Inferior parietal cortex (tissue), 1 donor: ENCODE data around the gene NPR3.

Experiments used
- DNase-seq: peaks from one replicate; pipeline ENCODE4 v3.0.0-alpha.2; 2016; ENCODE audit errors: extremely low spot score

Gene NPR3

DNA sequence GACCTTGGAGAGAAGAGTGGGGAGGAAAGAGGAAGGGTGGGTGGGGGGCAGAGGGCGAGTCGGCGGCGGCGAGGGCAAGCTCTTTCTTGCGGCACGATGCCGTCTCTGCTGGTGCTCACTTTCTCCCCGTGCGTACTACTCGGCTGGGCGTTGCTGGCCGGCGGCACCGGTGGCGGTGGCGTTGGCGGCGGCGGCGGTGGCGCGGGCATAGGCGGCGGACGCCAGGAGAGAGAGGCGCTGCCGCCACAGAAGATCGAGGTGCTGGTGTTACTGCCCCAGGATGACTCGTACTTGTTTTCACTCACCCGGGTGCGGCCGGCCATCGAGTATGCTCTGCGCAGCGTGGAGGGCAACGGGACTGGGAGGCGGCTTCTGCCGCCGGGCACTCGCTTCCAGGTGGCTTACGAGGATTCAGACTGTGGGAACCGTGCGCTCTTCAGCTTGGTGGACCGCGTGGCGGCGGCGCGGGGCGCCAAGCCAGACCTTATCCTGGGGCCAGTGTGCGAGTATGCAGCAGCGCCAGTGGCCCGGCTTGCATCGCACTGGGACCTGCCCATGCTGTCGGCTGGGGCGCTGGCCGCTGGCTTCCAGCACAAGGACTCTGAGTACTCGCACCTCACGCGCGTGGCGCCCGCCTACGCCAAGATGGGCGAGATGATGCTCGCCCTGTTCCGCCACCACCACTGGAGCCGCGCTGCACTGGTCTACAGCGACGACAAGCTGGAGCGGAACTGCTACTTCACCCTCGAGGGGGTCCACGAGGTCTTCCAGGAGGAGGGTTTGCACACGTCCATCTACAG is 760 bp downstream of the NPR3 start:
- no peak for DNase-seq

DNA sequence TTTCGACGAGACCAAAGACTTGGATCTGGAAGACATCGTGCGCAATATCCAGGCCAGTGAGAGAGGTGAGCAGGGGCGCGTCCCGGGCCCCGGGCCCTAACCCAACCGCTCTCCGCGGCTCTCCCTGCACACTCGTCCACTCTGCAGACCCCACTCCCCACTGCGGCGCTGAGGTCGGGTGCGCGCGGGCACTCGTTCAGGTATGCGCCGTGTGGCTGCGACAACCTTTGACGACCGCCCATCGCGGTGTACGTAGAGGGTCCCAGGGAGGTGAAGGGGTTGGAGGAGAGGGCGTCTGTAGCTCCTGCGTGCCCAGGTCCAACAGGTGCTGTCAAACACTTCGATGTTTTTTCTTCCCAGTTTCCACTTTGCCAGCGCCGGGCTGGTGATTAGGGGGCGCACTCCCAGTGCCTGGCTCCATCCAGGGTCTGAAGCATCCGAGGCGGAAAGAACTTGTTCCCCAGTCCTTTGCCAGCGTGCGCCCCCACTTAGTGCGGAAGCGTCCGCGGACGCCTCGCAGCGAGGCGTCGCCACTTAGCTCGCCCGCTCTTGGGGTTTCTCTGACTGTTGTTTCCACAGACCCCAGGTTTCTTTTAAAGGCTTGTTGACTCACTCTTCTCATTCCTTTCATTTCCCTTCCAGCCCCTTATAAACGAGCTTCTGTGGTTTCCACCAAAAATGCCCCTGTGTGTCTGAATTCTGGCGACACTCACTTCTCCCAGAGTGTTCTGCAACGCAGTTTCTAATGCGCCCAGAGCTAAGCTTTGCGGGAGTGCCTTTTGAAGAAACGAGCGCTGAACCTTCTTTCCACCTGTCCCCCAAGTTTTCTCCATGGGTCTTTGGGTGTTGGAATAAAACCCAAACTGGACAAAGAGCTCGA is 1.6 kb downstream of the NPR3 start:
- no peak for DNase-seq

DNA sequence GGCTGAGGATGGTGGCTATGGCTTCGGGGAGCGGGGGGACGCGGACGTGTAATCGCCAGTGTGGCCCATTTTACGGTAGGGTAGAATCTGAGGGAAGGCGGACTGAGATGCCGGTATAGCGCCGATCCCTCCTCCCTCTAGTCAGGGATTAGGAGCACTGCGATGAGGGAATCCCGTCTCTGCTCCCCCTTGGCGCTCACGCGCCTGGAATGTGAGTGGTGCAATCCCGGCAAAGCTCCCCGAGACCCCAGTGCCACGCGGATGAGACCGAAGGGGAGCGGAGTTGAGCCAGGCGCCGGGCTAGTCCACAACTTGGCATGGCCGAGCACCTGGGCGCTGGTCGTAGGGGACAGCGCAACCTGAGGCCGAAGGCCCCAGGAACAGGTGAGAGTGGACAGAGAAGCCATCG is 2.2 kb downstream of the NPR3 start:
- DNase-seq = no peak

DNA sequence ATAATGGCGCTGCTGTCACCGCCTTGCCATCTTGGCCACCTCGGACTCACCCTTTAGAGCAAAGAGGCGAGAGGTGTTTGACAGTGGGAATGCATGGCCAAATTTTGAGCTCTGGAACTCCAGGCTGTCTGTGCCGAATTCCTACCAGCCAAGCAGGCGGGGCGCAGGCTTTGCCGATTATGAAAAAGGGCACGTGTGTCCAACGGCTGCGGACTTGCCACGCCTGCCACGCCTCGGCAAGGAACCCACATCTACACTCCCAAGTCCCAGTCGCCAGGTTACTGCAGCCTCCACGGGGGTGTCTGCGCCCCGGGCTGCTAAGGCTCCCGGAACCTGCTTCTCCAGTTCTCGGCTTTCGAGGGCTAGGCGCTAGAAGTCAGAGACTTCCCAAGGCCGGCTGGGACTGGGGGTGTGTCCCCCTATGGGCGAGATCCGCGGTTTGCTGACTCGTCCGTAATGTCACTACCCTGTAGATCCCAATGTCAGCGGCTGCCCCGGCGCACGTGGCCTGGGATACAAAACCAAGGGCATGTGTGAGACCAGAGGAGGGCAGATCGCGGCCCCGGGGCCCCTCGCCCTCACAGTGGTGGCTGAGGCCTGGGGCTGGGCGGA is 2.8 kb downstream of the NPR3 start:
- DNase-seq = no peak

DNA sequence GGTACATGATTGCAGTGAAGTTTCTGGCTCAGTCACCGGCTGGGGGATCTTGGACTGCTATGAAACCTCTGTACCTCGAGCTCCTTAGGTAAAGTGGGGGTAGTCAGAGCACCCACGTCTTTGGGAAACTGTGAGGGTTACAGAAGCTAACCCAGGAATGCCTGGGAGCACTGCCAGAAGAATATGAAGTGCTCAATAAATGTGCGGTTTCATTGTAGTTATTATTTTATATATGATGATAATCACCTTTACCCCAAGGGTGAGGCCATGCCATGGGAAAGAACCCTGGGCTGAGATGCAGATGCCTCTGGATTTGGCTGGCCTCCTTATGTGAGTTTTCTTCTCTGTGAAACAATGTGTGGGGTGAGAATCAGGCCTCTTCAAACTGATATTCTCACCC is 3.7 kb downstream of the NPR3 start:
- no peak for DNase-seq

DNA sequence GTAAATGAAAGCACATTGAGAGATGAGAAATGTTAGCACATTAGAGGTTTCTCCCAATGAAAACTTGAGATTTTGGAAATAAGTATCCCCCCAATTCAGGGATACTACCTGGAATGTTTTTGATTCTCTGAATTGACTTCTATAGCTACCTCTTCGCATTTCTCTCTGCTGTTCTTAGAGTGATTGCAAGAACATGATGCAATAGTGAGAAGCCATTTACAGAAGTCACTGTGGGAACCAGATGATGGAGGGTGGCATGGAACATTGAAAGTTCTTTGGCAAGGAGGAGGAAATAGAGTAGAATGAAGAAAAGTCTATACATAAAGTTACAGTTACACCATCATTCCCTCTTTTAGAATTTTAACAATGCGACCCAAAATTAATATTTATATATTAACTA is 9.2 kb downstream of the NPR3 start:
- DNase-seq = no peak

DNA sequence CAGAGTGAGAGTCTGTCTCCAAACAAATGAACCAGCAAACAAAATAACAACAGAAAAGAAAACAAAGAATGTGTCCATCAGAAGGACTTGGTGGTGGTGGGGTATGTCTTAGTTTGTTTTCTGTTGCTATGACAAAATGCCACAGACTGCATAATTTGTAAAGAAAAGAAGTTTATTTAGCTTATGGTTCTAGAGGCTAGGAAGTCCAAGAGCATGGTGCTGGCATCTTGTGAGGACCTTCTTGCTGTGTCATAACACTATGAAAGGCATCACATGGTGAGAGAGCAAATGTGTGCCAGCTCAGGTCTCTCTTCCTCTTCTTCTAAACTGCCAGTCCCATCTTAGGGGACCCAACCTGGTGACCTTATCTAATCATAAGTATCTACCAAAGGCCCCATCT is 10.5 kb downstream of the NPR3 start:
- DNase-seq = no peak

DNA sequence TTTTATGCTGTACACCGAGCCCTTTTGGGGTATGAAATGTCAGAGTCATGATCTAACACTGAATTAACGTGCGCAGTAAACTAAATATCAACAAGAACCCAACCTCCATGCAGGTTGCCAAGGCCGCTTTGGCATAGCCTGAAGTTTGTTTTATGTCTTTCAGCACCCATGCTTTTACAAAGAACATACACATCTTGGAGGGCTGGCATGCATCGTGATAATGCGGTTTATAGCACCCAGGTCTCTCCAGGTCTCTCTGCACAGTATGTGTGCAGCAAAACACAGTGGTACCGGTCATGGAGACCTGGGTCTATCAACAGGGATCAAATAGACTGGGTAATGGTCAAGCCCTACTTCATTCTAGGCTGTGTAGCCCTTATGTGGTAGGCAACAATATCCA is 11.8 kb downstream of the NPR3 start:
- DNase-seq = no peak

DNA sequence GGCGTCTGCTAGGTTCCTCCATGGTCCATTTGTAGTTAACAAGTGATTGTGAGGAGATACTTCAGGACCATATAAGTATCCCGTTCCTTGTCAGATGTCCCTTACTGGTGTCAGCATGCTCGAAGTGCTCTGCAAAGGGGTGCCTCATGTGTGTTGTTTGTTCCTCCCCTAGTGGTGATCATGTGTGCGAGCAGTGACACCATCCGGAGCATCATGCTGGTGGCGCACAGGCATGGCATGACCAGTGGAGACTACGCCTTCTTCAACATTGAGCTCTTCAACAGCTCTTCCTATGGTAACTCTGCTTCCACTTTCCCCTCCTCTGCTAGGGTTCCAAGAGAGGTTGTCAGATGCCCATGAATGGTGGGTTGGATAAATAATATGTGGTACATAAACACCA is 13.4 kb downstream of the NPR3 start:
- DNase-seq = no peak

DNA sequence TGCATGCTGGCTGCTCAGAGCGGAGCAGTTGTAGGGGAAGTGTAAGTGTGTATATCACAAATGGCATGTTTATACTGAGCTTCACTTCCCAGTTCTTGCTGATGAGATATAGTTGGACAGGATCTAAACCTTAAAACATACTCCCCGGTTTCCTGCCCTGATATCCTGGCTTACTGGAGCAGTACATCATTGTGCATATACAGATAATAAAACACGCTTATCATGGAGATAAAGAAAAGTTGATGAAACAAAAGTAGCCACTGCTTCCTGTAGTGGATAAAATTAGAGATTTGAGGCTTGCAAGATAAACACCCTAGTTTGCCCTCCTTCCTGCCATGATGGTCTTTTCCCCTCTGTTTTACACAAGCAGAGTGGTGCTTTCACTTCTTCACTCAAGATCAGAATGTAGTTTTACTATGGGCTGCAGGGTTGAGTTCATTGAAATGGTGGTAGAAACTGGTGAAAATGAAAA is 15.0 kb downstream of the NPR3 start:
- DNase-seq = no peak

DNA sequence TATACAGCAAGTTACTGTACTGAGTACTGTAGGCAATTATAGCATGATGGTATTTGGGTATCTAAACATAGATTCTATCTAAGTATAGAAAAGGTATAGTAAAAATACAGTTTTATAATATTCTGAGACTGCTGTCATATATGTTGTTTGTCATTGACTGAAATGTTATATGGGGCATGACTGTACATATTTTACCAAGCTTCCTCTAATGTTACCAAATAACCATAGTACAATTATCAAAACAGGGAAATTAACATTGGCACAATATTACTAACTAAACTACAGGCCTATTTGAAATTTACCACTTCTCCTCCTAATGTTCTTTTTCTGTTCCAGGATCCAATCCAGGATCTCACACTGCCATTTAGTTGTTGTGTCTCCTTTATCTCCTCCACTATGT is 18.5 kb downstream of the NPR3 start:
- no peak for DNase-seq

DNA sequence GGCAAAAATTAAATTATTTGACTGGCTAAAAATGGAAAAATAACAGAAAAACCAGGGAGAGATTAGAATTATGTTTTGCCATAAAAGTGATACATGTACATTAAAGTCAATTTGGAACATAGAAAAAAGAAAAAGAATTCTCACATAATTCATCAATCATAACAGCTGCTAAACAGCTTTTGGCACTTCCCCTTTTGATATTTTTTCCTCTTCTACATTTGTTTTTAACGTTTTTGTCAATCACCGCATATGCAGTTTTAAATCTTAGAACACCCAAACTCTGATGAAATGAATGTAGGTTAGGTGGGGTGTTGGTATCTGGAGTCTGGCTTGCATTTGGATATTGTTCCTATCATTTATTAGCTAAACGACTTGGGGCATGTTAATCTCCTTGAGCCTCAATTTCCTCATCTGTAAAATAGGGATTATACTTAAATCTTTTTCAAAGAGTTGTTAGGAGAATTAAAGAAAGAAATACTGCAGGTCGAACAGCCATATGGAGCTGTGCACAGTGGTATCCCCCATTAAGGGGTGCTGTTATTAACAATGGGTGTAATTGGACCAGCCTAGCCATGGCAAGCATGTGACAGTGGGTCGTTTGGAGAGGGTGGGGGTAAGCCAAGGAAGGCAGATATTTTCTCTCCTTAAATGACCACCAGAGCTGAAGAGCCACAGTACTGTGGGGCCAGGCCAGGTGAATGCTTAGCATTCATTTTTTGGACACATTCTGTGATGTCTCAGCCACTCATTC is 22.6 kb downstream of the NPR3 start:
- no peak for DNase-seq

DNA sequence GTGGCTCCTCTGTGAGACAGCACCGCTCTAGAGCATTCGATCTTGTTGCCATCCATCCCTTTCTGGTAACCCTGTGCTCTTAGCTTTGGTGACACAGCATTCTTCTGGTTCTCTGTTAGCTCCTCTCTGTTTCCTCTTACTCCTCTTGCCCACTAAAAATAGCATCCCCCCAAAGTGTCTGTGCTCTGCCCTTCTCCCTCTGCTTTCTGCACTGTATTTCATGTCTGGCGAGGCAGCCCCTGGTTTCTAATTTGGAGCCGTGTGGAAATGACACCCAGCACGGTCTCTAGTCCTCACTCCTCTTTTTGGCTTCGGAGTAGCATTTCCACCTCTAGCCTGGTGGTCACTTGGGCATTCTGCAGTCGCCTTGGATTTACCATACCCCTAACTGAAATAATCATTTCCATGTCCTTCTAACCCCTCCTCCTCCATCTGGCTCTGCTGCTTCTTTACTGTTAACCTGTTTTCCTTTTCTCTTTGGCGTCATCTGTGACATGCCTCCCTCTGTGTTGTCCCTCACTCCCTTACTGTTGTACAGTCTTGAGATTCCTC is 23.8 kb downstream of the NPR3 start:
- no peak for DNase-seq

DNA sequence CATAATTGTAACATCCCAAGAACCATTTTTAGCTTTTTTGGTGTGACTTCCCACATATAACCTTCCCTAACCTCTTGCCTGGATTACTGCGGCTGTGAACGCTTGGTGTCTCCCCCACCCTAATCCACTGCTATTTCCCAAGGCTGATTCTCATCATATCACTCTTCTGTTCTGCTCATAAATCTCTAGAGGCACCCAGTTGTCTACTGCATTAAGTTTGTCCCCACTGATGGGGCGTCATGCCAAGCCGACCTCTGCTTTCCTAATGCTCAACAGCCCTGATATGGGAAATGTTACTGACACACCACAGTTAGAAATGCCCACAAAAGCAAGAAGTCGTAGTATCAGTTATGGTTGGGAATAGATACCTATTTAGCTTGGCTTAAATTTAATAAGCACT is 24.4 kb downstream of the NPR3 start:
- DNase-seq = no peak

DNA sequence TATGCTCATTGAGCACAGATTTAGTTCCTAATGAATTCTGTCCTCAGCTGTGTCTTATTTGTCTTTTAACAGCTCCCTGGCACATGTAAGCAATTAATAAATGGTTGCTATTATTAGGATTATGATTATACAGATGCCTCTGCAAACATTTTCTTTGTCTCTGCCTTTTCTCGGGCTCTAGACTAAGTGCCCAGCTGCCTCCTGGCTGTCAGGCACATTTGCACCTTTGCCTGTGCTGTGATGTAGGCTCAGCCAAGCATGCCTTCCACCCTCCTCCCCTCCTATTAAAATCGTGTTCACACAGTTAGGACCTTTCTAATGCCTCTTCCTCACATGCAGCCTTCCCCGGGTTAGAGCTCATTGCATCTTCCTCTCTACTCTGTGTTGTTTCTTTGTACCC is 25.7 kb downstream of the NPR3 start:
- DNase-seq = no peak

DNA sequence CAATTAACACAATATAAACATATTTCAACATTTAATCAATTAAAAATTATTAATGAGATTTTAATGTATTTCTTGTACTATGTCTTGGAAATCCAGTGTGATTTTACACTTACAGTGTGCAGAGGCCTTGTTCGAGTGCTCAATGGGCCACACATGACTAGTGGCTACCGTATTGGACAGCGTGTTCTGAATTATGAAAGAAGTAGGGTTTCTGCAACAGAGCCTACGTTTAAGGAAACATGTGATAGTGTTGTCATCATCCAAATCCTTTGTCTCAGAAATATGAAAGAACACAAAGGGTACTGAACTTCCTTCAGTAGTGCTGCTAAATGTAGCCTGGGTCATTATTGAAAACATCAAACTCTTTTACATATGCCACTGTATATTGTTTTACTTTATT is 29.5 kb downstream of the NPR3 start:
- no peak for DNase-seq

DNA sequence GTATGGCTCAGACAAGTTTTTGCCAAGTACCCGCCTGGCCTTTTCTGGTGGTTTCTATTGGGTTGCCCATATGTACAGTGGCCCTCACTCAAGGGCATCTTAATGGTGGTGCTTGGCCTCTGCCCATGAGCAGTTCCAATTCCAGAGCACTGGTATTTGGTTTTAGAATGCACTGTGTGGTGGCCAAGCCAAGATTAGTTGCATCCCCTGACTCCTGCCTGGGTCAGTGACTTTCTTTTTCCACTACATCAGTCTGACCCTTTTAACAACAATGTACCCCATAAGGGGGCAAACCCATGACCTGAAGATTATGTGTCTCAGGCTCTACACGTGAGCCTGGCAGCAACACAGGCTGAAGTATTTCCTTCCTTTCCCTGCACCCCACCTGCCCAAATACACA is 34.2 kb downstream of the NPR3 start:
- no peak for DNase-seq

DNA sequence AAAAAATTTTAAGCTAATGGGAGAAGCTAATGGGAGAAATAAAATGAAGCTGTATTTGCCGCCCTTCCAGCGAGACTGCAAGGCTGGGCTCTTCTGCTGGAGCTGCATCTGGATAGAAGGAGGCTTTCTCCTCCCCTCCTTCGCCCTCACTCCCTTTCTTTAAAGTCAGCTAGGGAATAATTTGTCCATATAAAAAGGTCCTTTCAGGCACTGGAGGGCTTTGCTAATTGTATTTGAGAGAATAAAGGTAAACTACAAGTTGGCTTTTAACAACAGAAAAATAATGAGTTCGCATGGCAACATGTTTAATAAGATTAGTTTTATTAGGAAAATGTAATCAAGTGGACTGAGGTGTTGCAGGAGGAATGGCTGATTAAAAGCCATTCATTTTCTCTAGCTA is 41.3 kb downstream of the NPR3 start:
- DNase-seq = no peak

DNA sequence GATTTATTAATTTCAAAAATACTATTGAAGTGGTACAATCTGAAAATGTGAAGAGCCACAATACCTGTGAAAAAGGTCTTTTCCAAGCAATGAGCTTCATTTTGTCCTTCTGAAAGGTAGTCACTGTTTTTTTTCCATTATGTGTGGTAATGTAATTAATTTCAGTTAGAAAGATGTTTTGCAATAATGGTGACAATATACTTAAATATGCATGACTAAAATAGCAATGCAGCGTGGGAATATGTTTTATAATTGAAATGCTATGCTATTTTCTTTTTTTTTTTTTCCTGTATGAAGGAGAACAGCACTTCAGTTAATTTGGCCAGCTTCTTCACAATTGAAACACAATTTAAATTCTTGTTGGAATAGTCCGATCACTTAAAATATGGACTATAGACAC is 41.9 kb downstream of the NPR3 start:
- no peak for DNase-seq

DNA sequence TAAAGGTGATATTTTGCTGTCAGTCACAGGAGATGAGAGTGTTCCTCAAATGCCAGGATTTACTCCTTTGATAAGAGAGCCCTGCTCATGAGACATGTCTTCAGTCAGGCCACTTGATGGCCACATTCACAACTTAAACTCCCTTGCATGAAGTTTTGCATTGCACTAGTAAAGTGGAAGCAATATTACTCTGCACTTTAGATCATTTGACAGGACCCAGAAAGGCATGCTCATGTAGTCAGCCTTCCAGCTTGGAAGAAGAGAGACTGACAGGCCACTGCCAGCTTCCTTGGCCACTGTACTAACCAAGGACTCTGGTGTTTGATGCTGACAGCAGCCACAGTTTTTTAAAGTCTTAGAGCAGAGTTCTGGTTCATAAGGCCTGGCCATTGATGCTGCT is 42.6 kb downstream of the NPR3 start:
- DNase-seq = no peak

DNA sequence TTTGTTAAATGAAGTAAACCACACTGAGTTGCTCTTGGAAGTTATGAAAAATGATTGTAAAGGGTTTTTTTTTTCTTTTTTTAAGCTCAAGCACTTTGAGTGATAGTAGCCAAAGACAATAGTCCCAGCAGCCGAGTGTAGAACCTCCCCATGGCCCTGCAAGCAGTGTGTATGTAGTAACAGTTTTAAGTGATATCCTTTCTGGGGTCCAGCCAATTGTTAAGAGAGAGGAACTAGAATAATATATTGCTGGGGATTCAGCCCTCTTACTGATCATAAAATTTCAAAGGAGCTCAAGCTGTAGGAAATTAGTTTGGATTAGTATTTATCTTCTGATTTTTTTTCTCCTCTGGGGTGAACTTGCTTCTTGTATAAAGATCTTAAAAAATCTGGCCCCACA is 43.2 kb downstream of the NPR3 start:
- DNase-seq = no peak

DNA sequence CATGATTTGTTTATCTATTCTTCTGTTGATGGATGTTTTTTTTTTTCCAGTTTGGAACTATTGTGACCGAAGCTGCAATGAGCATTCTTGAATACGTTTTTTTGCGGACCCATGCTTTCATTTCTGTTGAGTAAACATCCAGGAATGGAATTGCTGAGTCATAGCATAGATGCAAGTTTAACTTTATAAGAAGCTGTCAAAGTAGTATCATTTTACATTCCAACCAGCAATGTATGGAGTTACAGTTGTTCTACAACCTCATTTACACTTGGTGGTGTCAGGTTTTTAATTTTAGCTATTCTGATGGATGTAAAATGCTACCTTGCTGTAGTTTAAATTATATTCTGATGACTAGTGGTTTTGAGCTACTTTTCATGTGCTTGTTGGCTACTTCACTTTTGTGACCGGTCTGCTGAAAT is 49.0 kb downstream of the NPR3 start:
- DNase-seq = no peak
